ENCODE measurements around the gene DMBT1. TPM values are rescaled to one million over a fixed set of nuclear protein-coding genes. Genes with fewer than 3 reads are reported as not detected.

Gene DMBT1
- total RNA-seq, 4 donors from 2014 or later: 0.10 to 0.13 TPM; not detected in 2

DNA sequence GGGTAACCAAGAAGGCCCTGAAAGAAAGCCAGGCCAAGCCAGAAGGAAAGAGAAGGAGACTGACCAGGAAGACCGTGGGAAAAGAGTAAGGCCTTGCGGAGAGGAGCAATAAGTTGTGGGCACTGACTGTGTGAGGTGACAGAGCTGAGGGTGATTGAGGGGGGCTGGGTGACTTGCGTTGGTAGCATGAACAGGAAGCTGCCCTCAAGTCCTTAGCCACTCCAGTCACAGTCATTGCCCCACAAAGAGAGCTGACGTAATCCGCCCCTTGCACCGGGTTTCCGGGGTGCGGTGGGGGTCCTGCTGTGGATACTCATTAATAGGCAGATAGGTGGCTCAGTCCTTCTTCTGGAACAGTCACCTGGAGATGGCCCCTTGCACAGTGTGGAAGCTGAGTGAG is 16.1 kb upstream of the DMBT1 start:
- Histone ChIP-seq H3K27me3 (no peaks in the 10 kb centered on the region), H3K36me3 (no peaks in the 10 kb centered on the region), H3K4me1 (peaks cover 5 to 20% of the 10 kb centered on the region in 2 donors), H3K27ac (no peak overlapping the region), H3K9me3 (no peaks in the 10 kb centered on the region), H3K4me3 (replicated peaks in 1 of 3) (no peak overlapping the region)
- WGBS, 2 donors: 59 to 76% methylated on average over 8 of the region's 8 CpGs
- DNase-seq: peak in 1 of 2 donors; percentile 59
- TF ChIP-seq, protein P1, sequence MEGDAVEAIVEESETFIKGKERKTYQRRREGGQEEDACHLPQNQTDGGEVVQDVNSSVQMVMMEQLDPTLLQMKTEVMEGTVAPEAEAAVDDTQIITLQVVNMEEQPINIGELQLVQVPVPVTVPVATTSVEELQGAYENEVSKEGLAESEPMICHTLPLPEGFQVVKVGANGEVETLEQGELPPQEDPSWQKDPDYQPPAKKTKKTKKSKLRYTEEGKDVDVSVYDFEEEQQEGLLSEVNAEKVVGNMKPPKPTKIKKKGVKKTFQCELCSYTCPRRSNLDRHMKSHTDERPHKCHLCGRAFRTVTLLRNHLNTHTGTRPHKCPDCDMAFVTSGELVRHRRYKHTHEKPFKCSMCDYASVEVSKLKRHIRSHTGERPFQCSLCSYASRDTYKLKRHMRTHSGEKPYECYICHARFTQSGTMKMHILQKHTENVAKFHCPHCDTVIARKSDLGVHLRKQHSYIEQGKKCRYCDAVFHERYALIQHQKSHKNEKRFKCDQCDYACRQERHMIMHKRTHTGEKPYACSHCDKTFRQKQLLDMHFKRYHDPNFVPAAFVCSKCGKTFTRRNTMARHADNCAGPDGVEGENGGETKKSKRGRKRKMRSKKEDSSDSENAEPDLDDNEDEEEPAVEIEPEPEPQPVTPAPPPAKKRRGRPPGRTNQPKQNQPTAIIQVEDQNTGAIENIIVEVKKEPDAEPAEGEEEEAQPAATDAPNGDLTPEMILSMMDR (IDR thresholded peaks at IDR 0.05): no peak
- TF ChIP-seq POLR2A (IDR thresholded peaks at IDR 0.05): no peak
- intact Hi-C loops (cut with DNase I): no loop called here

DNA sequence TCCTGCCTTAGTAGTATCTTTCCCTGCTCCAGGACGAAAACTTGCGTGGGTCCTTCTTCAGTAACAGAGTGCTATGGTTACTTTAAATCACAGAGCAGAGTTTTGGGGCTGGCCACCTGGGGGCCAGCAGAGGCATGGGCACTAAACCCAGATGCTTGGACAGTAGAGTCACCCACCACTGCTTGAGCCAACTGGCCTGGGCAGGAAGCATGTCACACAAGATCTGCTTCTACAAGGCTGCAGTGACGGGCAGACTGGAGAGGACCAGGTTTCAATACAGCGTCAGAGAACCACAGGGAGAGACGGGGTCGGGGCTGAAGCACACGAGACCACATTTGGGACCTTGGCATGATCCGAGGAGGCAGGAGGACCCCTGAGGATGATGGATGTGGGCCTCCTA is 14.3 kb upstream of the DMBT1 start:
- Histone ChIP-seq H3K9me3 (no peaks in the 10 kb centered on the region), H3K36me3 (no peaks in the 10 kb centered on the region), H3K27ac (no peak overlapping the region), H3K4me3 (replicated peaks in 1 of 3) (no peak overlapping the region), H3K4me1 (peaks cover 14 to 36% of the 10 kb centered on the region in 2 donors), H3K27me3 (no peaks in the 10 kb centered on the region)
- intact Hi-C loops (cut with DNase I): no loop called here
- DNase-seq: no peak
- 97% methylated on average over 8 of the region's 8 CpGs for WGBS, 2 donors
- TF ChIP-seq, protein P1 (IDR thresholded peaks at IDR 0.05): no peak
- TF ChIP-seq POLR2A (IDR thresholded peaks at IDR 0.05): no peak

DNA sequence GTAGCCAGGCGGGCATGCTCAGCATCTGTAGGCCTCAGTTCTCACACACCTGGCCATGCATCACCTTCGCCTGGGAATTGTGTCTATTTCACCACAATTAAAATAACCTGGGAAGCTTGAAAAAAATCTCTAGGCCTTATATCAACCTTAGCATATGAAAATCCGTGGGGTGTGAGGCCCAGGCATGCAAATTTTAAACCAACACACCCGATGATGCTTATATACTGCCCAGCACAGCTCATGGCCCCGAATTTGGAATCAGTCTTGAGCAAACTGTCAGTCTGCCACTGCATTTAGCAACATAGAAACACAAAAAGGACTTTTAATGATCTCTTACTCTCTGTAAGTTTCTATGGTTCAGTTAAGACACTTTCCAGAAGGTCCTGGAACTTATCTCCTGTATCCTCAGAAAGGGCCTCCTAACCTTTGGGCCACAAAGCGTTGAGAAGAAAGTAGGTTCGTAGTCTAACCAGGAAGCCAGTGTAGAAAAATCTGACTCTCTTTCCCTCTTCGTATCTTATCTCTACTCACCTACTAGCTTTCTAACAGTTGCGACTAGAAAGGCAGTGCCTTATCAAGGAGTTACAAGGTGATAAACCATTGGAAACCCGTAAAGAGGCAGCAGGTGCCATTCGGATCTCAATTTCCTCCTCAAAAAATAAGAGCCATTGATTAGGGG is 12.0 kb upstream of the DMBT1 start:
- Histone ChIP-seq H3K27ac (no peak overlapping the region), H3K27me3 (no peaks in the 10 kb centered on the region), H3K9me3 (no peaks in the 10 kb centered on the region), H3K36me3 (no peaks in the 10 kb centered on the region), H3K4me1 (peaks cover 19 to 39% of the 10 kb centered on the region in 2 donors), H3K4me3 (replicated peaks in 1 of 3) (no peak overlapping the region)
- intact Hi-C loops (cut with DNase I): no loop called here
- WGBS, 2 donors: 96 to 97% methylated on average over 11 of the region's 11 CpGs
- no peak for TF ChIP-seq POLR2A (IDR thresholded peaks at IDR 0.05)
- TF ChIP-seq, protein P1 (IDR thresholded peaks at IDR 0.05): no peak
- no peak for DNase-seq

DNA sequence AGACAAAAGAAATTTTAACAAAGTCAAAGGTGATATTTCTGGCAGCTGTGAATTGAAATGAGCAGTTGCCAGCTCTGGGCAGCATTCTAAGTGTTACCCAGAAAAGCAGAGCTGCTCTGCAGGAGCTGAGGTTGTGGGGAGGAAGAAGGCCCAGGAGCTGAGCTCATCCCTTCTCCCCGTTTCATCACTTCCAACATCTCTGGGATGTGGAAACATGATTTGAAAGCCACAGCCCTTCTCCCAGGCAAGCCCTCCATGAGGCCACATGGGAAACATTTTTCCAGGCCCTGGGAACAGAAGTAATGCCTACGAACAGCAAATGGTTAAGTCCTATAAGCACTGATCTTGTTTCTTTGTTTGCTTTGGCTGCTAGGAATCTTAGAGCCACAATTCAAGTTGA is 10.9 kb upstream of the DMBT1 start:
- no peaks in the 10 kb centered on the region for H3K27me3 ChIP-seq
- TF ChIP-seq POLR2A (IDR thresholded peaks at IDR 0.05): no peak
- TF ChIP-seq, protein P1 (IDR thresholded peaks at IDR 0.05): no peak
- no peaks in the 10 kb centered on the region for H3K36me3 ChIP-seq
- no peak for DNase-seq
- H3K27ac ChIP-seq: no peak overlapping the region
- no peaks in the 10 kb centered on the region for H3K9me3 ChIP-seq
- 89 to 95% methylated on average over 2 of the region's 2 CpGs for WGBS, 2 donors
- intact Hi-C loops (cut with DNase I): loop anchor here (5.0 kb wide), 1 partner anchor 92 kb away; no protein-coding TSS in a partner anchor
- H3K4me3 ChIP-seq (replicated peaks in 1 of 3): no peak overlapping the region
- H3K4me1 ChIP-seq: peaks cover 19 to 34% of the 10 kb centered on the region in 2 donors

DNA sequence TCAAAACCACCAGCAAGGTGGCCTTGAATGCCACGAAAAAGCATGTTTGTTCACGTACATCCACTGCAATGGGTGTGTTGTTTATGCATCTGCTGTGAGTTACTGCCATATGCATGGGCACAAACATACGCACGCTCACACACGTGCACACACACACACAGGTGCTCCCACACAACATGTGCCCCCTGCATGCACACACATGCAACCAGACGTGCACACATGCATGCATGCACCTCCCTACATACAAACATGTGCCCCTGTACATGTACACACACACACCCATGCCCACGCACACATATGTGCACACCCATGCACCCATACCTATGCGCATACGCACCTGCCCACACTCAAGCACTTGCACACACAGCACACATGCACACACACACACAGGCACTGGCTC is 10.1 kb upstream of the DMBT1 start:
- peak overlapping the region in 1 of 3 donors; percentile 62 for H3K27ac ChIP-seq
- no peaks in the 10 kb centered on the region for H3K9me3 ChIP-seq
- intact Hi-C loops (cut with DNase I): loop anchor here (5.0 kb wide), 1 partner anchor 93 kb away; no protein-coding TSS in a partner anchor

More for the DNA sequence above, 10.1 kb upstream of the DMBT1 start:
- H3K4me3 ChIP-seq (replicated peaks in 1 of 3): no peak overlapping the region
- no peak for TF ChIP-seq POLR2A (IDR thresholded peaks at IDR 0.05)
- TF ChIP-seq, protein P1 (IDR thresholded peaks at IDR 0.05): no peak
- H3K36me3 ChIP-seq: no peaks in the 10 kb centered on the region
- no peaks in the 10 kb centered on the region for H3K27me3 ChIP-seq
- peaks cover 19 to 34% of the 10 kb centered on the region in 2 donors for H3K4me1 ChIP-seq
- 93 to 97% methylated on average over 9 of the region's 9 CpGs for WGBS, 2 donors
- DNase-seq: no peak
